Femur (tissue), 1 donor: ENCODE data around the gene FRMD4B.

ENCODE experiments used
- DNase-seq: peaks from one replicate; pipeline ENCODE4 v3.0.0-alpha.2; 2017

FRMD4B gene

GRCh38 chr3:69403454-69403853 is 17.6 kb upstream of the FRMD4B start:
- no peak for DNase-seq

GRCh38 chr3:69400683-69401082 is 14.8 kb upstream of the FRMD4B start:
- DNase-seq, result no peak

GRCh38 chr3:69392850-69393249 is 7.0 kb upstream of the FRMD4B start:
- no peak for DNase-seq

- DNase-seq, result no peak
Measured at GRCh38 chr3:69392415-69392814, 6.5 kb upstream of the FRMD4B start.

- DNase-seq, result no peak
Measured at GRCh38 chr3:69391554-69391953, 5.7 kb upstream of the FRMD4B start.

GRCh38 chr3:69390771-69391170 is 4.9 kb upstream of the FRMD4B start:
- no peak for DNase-seq

GRCh38 chr3:69389520-69390248 is 3.8 kb upstream of the FRMD4B start:
- no peak for DNase-seq

GRCh38 chr3:69388241-69388640 is 2.4 kb upstream of the FRMD4B start:
- DNase-seq, result no peak

- no peak for DNase-seq
Measured at GRCh38 chr3:69386556-69387385, 883 bp upstream of the FRMD4B start.

- DNase-seq, result peak; percentile 56
Measured at GRCh38 chr3:69385123-69385722, 665 bp downstream of the FRMD4B start.

- no peak for DNase-seq
Measured at GRCh38 chr3:69384326-69384725, 1.6 kb downstream of the FRMD4B start.

GRCh38 chr3:69379661-69380060 is 6.2 kb downstream of the FRMD4B start:
- DNase-seq, result no peak

GRCh38 chr3:69378112-69378802 is 7.6 kb downstream of the FRMD4B start:
- no peak for DNase-seq

- no peak for DNase-seq
Measured at GRCh38 chr3:69377262-69377661, 8.6 kb downstream of the FRMD4B start.

- no peak for DNase-seq
Measured at GRCh38 chr3:69376731-69377130, 9.2 kb downstream of the FRMD4B start.

- no peak for DNase-seq
Measured at GRCh38 chr3:69371816-69372215, 14.1 kb downstream of the FRMD4B start.

- DNase-seq, result no peak
Measured at GRCh38 chr3:69370901-69371301, 15.0 kb downstream of the FRMD4B start.

GRCh38 chr3:69370156-69370883 is 15.6 kb downstream of the FRMD4B start:
- peak; percentile 85 for DNase-seq

- peak; percentile 40 for DNase-seq
Measured at GRCh38 chr3:69368129-69368741, 17.7 kb downstream of the FRMD4B start.

GRCh38 chr3:69367586-69367985 is 18.3 kb downstream of the FRMD4B start:
- no peak for DNase-seq

GRCh38 chr3:69364354-69364753 is 21.5 kb downstream of the FRMD4B start:
- no peak for DNase-seq

- no peak for DNase-seq
Measured at GRCh38 chr3:69360690-69361089, 25.2 kb downstream of the FRMD4B start.
